Fibroblast of pulmonary artery (primary cell): ENCODE measurements around the gene KCTD3.
A peak's percentile ranks its signal among the peaks of the same experiment; 100 is the strongest.

Experiments
- DNase-seq: peaks from one replicate; pipeline ENCODE4 v3.0.0-alpha.2; 2010; ENCODE audit warnings: low read depth
- H3K4me3 ChIP-seq: replicated peaks from 2 replicates; pipeline ENCODE4 v1.5.1; 2011; ENCODE audit warnings: low read depth, mild to moderate bottlenecking, control low read depth, low read length, moderate library complexity
- CTCF ChIP-seq: IDR thresholded peaks from 2 replicates; pipeline ENCODE4 v1.5.1; 2011; ENCODE audit warnings: mild to moderate bottlenecking, control low read depth, low read length, inconsistent platforms; ENCODE audit errors: missing control alignments

The KCTD3 gene

DNA sequence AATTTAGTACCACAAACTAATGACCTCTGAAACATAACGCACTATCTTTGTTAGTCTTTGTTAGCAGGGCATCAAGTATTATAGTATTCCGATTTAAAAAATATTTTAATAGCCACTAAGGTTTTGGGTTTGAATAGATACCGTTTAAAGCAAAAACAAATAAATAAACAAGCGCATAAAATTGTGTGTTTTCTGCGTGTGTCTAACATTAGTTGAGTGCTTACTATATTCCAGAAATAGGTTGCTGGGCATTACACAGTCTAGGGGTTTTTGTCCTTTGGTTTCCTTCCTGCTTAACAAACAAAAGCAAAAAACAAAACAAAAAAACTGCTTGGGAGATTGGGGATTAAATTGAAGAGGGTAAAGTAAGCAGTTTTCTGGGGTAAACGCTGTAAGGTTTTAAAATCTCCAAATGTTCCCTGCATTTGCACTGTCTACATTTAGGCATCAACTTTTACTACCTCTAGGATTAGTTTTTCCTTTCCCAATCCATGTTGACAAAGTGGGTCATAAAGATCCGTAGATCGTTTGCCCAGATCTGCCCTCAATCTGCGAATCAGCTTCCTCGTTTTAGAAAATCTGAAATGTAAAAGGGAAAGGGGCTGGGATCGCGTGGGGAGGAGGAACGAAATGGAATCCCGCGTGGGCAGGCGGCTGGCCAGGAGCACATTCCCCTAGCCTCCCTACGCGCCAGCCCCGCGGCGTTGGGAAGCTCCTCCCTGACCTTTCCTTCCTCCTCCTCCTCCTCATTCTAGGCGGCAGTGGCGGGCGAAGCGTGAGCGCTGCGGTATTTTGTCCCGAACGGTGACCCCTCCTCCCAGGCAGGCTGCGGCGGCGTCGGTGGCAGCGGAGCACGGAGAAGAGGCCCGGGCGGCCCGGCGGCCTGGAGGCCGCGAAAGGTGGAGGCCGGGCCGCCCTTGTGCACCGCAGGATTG, at the start of gene KCTD3:
TSS of gene KCTD3 (plus strand) at position 749 of the 935 bp plus-strand sequence. CDS start 382 bp downstream, outside the sequence.
- H3K4me3 ChIP-seq: peak within 1 kb of the TSS; percentile 82
- no peak for TF ChIP-seq CTCF
- peak; percentile 76 for DNase-seq

DNA sequence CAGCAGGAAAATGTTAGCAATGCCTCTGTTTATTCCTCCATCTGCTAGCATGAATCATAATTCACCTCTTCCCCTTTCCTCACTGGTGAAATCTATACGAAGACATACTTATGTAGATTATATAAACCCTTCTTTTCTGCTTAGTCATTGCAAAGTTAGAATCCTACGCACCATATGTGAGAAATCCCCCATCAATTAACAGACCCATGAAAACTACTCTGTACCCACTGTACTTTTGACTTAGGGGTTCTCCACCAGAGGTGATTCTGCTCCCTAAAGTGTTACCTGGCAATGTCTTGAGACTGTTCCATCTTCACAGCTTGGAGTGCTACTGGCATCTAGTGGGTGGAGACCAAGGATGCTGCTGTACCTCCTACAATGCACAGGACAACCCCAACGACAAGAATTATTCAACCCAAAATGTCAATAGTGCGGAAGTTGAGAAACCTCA, 49.6 kb upstream of the KCTD3 start:
- peak; percentile 18 for DNase-seq
- TF ChIP-seq CTCF: peak; percentile 10
- no peak overlapping the region for H3K4me3 ChIP-seq

DNA sequence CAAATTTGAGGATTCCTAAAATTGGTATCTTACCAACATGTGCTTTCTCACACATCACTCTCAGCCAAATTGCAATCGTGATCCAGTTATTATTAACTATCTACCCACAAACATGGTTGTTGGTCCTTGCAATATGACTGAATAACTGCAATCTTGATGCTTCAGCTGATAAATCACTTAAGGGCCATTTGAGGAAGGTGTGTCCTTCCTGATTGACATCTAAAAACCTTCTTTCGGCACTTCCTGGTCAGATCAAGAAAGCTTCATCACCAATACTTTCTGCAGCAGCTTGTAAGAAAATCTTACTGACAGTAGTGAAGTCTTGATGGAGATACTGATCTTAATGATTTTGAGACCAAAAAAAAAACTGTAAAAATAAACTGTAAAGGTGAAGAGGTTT, 48.5 kb upstream of the KCTD3 start:
- no peak overlapping the region for H3K4me3 ChIP-seq
- no peak for DNase-seq
- no peak for TF ChIP-seq CTCF

GRCh38 chr1:215521279-215521678, 45.8 kb upstream of the KCTD3 start:
- H3K4me3 ChIP-seq: no peak overlapping the region
- DNase-seq: no peak
- TF ChIP-seq CTCF: no peak

DNA sequence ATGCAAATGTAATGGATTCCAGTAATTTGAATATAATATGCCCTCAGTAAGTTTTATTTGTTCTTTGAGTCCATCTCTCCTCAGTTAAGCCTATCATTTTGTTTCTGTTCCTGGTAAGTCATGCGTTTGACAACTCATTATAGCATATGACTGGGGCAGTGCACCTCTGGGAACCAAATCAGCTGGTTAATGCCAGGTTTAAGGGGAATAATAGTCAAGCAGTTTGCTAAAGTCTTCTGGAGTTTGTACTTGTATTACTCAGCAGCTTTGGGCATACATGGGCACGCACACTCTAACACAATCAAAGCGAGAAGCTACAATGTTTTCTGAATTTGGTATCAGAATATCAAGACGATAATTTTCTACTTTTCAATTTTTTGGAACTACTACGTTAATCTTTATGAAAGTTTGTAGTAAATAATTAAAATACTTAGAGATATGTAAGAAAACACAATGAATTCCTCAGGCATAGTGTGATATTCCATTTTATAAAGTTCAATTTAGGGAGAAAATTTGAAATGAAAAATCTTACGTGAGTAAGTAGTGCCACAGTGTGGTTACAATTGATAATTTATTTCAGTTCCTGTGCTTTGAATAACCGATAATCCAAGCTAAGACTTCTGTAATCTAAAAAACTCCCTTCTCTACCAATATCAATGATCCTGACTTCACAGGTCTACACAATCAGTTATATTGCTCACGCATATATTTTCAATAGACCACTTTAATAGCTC, 43.8 kb upstream of the KCTD3 start:
- peak; percentile 8 for TF ChIP-seq CTCF
- no peak overlapping the region for H3K4me3 ChIP-seq
- DNase-seq: peak; percentile 41

DNA sequence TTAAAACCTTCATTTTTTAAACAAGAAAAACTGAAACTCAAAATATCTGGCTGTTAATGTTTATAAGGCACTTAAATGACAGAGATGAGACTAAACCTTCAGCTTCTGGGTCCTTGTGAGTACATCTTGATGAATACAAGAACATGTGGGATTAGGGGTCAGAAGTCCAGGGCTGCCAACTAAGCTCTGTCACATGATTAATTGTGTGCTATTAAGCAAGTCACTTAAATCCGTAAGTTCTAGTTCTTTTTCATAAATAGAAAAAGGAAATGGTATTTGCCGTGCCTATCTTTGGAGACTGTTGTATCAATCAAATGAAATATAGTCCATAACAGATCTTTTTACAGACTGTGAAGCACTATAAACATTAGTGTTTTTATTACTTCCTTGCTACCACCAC, 43.2 kb upstream of the KCTD3 start:
- H3K4me3 ChIP-seq: no peak overlapping the region
- TF ChIP-seq CTCF: no peak
- DNase-seq: peak; percentile 20
